ENCODE results near the gene TRIM25.
A peak's percentile ranks its signal among the peaks of the same experiment; 100 is the strongest.

The TRIM25 gene

GRCh38 chr17:56896217-56896967, 17.5 kb downstream of the TRIM25 start:
- DNase-seq (ENCODE audit: low spot score): no peak

DNA sequence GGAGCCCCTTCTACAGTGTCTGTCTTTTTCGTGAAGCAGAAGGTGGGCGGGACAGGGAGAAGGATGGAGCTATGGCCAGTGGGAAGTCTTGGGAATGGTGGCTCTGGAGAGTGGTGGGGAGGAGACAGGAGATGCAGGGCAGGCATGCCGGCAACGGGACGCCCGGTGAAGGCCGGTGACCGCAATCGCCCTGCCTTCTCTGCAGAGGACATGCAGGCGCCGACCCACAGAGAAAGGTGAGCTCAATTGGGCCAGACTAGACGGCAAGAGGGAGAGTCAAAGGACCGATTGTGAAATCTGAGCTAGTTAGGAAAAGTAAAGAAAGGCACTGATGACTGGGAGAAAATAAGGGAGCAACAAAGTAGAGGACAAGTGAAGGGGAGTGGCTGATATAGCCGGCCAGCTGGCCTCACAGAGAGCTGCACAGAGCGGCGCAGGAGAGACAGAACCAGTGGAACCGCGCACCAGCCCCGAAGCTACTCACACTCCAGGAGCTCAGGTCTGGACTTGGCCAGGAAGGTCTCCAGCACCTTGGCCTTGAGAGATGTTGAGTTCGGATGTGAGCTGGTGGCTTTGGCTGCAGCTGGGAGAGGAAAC, 18.9 kb downstream of the TRIM25 start:
- no peak for DNase-seq (ENCODE audit: low spot score)

DNA sequence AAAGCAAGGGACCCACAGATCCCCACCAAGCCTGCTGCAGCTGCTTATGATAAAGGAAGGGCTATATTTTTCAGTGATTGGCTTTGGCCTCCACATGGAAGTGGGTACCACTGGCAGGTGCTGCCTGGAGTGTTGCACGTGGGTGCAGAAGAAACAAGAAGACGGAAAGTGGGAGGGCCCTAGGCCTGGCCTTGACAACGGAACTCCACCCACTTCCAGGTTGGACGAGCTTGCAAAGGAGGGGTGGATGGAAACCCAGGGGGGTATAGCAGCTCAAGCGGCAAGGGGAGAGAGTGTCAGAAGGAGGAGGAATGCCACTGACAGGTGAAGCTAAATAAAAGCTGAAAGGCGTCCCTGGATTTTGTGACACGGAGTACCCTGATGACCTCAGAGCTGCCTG, 20.3 kb downstream of the TRIM25 start:
- no peak for DNase-seq (ENCODE audit: low spot score)

- DNase-seq (ENCODE audit: low spot score): no peak
Observed at GRCh38 chr17:56892333-56892732, 21.5 kb downstream of the TRIM25 start.

DNA sequence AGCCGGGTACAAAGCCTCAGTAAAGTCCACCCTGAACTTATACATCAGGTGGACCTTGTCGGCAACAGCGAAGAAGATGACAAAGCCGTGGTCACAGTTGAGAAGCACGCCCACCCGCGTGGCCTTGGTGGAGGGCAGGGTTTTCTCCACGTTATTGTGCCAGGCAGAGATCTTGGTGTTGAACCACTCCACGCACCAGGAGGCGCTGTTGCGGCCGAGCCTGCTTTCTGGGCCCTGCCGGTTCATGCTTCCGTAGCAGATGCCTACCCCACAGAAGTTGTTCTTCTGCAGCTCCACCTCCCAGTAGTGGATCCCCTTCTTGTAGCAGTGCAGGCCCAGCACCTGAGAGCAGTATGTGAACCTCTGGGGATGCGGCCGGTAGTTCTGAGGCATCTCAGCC, 22.1 kb downstream of the TRIM25 start:
- DNase-seq (ENCODE audit: low spot score): no peak

DNA sequence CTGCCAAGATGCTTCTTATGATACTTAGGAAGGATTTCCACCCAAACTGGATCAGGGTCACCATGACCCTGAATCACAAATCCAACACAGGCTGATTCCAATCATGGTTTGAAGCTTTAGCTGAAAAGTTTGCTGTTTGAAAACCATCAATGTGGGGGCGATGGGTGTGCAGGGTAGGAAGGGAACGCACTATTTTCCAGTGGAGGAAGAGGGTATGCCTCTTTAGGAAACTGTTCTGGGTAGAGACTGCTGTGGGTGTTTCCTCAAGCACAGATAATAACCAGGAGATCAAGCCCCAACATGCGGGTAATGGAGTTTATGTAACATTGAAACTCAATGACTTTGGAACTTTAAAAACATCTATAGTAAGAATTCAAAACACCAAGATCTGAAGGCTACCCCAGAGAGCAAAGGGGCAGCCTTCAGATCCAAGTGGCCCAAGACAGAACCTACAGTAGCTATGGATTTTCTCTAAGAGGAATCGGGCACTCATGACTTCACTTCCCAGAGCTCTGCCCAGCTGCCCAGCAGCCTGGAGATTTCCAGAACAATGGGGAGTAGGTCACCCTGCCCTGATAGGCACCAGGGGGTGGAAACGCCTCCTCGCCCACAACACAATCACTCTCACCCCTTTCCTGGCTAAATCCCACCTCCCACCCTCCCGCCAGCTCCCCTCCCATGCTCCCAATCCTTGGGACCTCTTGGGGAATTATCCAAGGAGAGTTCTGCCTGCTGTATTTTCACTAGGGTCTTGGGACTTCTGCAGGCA, 22.8 kb downstream of the TRIM25 start:
- DNase-seq (ENCODE audit: low spot score): no peak

GRCh38 chr17:56890390-56890789, 23.5 kb downstream of the TRIM25 start:
- no peak for DNase-seq (ENCODE audit: low spot score)

DNA sequence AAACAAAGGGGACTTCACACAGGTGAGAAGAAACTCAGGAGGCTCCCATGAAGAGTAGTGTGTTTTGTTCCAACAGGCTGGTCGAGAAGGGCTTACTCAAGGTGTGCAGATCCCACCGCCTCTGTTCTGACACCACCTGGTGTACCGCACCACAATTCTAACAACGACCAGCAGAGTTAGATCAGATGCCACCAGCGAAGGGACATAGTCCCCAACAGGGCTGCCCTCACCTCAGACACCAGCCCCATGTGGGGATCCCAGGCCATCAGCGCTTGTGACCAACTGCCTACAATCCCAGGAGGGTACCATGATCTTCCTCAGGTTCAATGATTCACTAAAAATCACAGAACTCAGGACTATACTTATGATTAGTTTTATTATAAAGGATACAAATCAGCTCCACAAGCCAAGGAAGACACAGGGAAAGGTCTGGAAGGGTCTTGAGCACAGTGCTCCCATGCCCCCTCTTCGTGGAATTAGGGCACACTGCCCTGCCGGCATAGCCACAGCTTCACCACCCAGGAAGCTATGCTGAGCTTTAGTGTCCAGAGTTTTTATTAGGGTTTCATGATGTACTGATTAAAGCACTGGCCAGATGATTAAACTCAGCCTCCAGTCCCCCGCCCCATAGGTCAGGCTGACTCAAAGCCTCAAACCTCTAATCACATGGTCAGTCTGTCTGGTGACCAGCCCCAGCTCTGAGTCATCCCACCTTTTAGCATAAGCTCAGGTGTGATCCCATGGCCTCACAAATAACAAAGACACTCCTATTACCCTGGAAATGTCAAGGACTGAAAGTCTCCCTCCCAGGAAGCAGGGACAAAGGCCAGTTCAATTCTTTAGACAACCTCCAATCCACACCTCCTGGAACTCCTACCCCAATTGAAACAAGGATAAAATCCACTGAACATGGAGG, 26.0 kb downstream of the TRIM25 start:
- DNase-seq (ENCODE audit: low spot score): no peak

- DNase-seq (ENCODE audit: low spot score): no peak
Observed at GRCh38 chr17:56887105-56887504, 26.7 kb downstream of the TRIM25 start.

- no peak for DNase-seq (ENCODE audit: low spot score)
Observed at GRCh38 chr17:56886288-56886731, 27.5 kb downstream of the TRIM25 start.

- no peak for DNase-seq (ENCODE audit: low spot score)
Observed at GRCh38 chr17:56885312-56885657, 28.6 kb downstream of the TRIM25 start.

DNA sequence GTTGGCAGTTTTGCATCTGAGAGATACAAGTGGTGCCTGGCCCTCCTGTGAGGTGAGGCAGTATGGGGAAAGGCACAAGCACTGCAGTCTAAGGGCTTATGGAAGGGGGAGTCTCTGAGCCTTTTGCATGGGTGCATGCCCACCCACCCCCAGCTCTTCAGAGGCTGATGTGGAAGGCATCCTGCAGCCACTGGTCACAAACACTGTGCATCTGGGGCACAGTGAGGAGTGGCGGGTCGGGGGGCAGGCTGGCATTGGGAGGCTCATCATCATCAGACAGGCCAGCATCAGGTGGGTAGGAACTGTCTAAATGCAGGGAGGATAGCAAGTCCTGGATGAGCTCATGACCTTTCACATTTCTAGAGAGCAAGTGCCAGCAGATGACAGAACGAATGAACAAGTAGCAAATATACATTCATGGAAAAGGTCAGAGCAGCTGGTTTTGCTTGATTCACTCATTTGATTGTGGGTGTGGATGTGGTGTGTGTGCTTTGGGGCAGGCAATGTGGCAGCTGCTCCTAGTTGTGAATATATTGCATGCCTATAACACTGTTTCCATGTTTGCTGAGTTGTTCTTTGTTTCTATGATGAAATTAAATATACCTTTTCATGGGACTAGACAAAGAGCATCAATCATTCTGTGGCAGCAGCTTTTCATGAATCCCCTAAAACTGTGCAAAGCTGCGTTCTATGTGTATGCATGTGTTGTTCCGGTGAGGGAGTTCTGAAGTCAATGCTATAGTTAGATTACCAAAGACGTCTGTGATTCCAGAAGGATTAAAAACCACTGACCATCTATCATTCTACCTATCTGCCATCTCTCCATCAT, 29.2 kb downstream of the TRIM25 start:
- no peak for DNase-seq (ENCODE audit: low spot score)

DNA sequence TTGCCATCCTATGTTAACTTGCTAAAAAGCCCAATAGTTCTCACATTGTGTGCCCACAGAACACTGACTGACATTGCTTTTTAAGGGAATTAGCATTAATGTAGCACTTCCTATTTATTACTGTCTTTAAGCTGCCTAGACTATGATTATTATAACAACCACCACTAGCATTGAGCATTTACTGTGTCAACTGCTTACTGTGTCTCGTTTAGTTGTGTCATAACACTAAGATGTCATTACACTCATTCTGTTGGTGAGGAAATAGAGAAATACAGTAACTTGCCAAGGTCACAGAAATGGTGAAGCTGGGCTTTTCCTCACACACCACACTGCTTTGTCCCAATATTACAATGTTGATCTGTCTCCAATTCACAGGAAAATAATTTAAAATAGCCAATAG, 30.2 kb downstream of the TRIM25 start:
- no peak for DNase-seq (ENCODE audit: low spot score)

DNA sequence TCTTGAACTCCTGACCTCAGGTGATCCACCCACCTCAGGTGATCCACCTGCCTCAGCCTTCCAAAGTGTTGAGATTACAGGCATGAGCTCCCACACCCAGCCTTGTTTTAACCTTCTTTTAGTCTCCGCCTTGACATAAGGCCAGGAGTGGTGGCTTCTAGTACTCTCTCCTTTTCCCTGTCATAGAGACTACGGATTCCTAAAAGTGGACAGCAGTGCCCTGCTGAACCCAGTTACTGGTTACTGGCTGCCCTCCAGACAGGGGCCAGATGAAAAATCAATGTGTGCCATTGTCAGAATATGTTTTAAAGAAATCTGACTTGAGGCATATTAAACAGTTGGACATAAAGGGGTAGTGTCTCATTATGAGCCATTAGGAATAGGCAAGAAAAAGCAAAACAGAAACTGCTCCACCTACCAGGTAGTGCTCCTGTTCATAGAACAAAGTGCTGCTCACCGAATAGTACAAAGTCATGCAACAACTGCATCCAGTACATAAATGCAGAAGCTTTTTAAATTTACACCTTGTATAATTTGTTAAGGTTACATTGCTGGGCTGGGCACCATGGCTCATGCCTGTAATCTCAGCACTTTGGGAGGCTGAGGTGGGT, 32.1 kb downstream of the TRIM25 start:
- peak; percentile 56 for DNase-seq (ENCODE audit: low spot score)

DNA sequence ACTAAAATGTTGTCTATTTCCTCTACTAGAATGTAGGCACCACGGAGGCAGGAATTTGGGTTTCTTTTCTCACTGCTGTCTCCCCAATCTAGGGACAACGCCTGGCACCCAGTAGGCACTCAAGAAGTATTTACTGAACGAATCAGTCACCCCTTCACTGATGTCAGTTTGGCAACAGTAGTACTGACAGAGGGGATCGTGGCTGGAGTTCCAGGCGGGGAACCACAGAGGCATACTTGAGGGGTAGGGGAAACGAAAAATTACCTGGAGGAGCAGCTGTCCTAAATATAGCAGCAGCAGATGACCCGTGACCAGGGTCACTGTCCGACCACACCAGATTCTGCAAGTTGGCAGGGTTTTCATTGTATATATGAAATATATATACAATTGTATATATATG, 33.3 kb downstream of the TRIM25 start:
- no peak for DNase-seq (ENCODE audit: low spot score)

- DNase-seq (ENCODE audit: low spot score): no peak
Observed at GRCh38 chr17:56880133-56880532, 33.7 kb downstream of the TRIM25 start.

DNA sequence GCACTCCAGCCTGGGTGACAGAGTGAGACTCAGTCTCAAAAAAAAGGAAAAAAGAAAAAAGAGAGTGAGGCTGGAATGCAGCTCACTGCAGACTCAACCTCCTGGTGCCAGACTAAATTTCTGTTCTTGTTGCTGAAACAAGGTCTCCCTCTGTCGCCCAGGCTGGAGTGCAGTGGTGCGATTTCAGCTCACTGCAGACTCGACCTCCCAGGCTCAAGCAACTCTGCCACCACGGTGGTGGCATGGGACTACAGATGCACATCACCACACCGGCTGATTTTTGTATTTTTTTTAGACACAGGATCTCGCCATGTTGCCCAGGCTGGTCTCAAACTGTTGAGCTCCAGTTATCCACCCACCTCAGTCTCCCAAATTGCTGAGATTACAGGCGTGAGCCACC, 34.6 kb downstream of the TRIM25 start:
- no peak for DNase-seq (ENCODE audit: low spot score)

- DNase-seq (ENCODE audit: low spot score): no peak
Observed at GRCh38 chr17:56876766-56877179, 37.1 kb downstream of the TRIM25 start.

- no peak for DNase-seq (ENCODE audit: low spot score)
Observed at GRCh38 chr17:56870081-56870651, 43.7 kb downstream of the TRIM25 start.

GRCh38 chr17:56868716-56869115, 45.1 kb downstream of the TRIM25 start:
- no peak for DNase-seq (ENCODE audit: low spot score)

Data from COLO829 (cell line).